ENCODE measurements around the gene RLF.

Gene RLF

DNA sequence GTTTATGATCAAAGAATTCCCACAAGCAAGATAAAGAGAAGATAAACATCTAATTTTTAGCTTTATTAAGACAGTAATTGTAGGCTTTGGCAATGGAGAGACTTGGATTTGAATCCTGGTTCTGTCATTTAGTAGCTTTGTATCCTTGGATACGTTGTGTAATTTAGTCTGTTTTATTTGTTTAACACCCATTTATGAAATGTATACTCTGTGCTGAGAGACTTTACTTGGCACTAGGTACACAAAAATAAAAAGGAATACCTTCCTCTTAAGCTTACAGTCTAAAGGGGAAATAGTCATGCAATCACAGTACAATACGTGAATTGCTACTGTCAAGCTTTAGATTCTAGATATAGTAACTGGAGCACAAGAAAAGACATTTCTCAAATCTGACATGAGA lies 120.7 kb downstream of the RLF start:
- DNase-seq, result no peak

Data from RPMI8226 (cell line).